HG03442 (cell line): ENCODE measurements around the gene TENT5A.
A peak's percentile ranks its signal among the peaks of the same experiment; 100 is the strongest.

Source experiments
- ATAC-seq: cut with Tn5 transposase; IDR thresholded peaks from one replicate; pipeline ENCODE4 v1.9.1; 2021; ENCODE audit warnings: mild to moderate bottlenecking, moderate library complexity; ENCODE audit not compliant: unreplicated experiment

Gene TENT5A

GRCh38 chr6:81772741-81773140, 20.3 kb upstream of the TENT5A start:
- peak; percentile 100 for ATAC-seq

- no peak for ATAC-seq
These were observed 18.6 kb upstream of the TENT5A start for GRCh38 chr6:81771097-81771496.

GRCh38 chr6:81770381-81770780, 17.9 kb upstream of the TENT5A start:
- no peak for ATAC-seq

GRCh38 chr6:81769824-81770223, 17.3 kb upstream of the TENT5A start:
- ATAC-seq: no peak

GRCh38 chr6:81768150-81768942, 15.9 kb upstream of the TENT5A start:
- no peak for ATAC-seq

GRCh38 chr6:81767163-81767891, 14.8 kb upstream of the TENT5A start:
- ATAC-seq: no peak

- peak; percentile 37 for ATAC-seq
These were observed 14.1 kb upstream of the TENT5A start for GRCh38 chr6:81766482-81767069.

GRCh38 chr6:81764531-81764930, 12.1 kb upstream of the TENT5A start:
- ATAC-seq: no peak

- no peak for ATAC-seq
These were observed 11.5 kb upstream of the TENT5A start for GRCh38 chr6:81763968-81764367.

GRCh38 chr6:81763051-81763450, 10.6 kb upstream of the TENT5A start:
- no peak for ATAC-seq

GRCh38 chr6:81762606-81763005, 10.1 kb upstream of the TENT5A start:
- no peak for ATAC-seq

- no peak for ATAC-seq
These were observed 9.7 kb upstream of the TENT5A start for GRCh38 chr6:81762132-81762531.

- ATAC-seq: no peak
These were observed 8.7 kb upstream of the TENT5A start for GRCh38 chr6:81761197-81761596.

GRCh38 chr6:81759782-81760181, 7.3 kb upstream of the TENT5A start:
- peak; percentile 74 for ATAC-seq

GRCh38 chr6:81758221-81758620, 5.7 kb upstream of the TENT5A start:
- no peak for ATAC-seq

GRCh38 chr6:81756690-81757089, 4.2 kb upstream of the TENT5A start:
- ATAC-seq: no peak

- no peak for ATAC-seq
These were observed 3.1 kb upstream of the TENT5A start for GRCh38 chr6:81755551-81755950.

GRCh38 chr6:81754906-81755305, 2.4 kb upstream of the TENT5A start:
- ATAC-seq: no peak

- peak; percentile 36 for ATAC-seq
These were observed 1.5 kb upstream of the TENT5A start for GRCh38 chr6:81753711-81754577.

GRCh38 chr6:81752921-81753710, 635 bp upstream of the TENT5A start:
- ATAC-seq: peak; percentile 44
